COLO829 (cell line): Measurements from ENCODE around the gene NR2F1-AS1.
A peak's percentile ranks its signal among the peaks of the same experiment; 100 is the strongest.

ENCODE experiments used
- DNase-seq: peaks from one replicate; pipeline ENCODE4 v3.0.0; 2012; ENCODE audit warnings: low spot score

NR2F1-AS1 gene

DNA sequence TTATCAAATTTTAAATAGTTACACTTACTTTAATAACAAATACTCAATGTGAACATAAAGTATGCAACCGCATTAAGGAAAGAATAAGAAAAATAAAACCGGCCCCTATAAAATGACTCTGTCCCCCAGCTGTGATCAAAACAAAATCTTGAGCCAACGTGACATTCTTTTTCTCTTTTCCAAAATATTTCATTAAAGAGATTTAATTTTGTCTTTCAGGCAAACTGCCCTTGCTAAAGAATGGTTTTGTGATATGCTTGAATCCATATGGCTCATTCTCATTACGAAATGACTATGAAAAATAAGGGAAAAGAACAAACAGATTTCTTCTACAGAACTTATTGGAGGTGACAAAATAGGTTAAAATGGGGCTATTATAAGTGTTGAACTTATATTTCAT, 197.0 kb downstream of the NR2F1-AS1 start:
- no peak for DNase-seq

DNA sequence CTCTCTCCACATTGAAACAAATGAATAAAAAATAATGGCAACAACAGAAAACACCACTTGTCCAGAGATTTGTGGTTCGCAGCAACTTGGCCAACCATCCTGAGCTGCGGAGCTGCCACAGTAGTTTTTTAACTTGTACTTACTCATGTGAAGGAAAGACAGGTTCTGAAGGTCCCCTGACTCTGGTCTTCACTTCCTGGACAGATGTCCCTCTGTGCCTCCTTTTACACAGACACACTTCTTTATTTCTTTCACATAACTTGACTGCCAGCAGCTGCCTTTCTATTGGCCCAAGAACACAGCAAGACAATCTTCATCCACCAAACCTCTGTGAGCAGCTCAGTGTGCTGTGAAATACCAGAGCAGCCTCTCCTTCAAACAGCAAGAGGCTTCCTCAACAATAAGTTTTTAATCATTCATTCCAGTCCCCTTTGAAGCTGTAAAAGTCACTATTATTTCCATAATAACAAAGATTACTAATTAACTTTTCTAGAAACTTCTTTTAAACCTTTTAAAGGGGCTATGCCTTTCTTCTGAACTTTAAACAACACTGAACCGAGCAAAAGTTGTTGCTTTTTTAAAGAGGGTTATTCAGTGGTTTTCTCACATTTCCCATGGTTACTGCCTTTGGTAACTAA, 198.7 kb downstream of the NR2F1-AS1 start:
- no peak for DNase-seq

DNA sequence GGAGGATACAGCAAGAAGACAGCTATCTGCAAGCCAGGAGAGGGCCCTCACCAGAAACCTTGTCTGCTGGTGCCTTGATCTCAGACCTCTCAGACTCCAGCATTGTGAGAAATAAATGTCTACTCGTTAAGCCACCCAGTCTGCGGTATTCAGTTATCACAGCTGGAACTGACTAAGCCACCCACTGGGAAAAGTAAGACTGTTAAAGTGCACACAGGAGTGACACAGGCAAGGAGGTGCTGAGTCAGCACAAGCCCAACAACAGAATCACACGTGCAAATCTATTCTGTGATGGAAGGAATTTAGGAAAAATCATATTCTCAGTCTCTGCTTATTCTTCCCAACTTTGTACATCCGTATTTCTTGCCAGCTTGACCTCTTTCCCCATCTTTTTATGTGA, 200.0 kb downstream of the NR2F1-AS1 start:
- no peak for DNase-seq

GRCh38 chr5:93378073-93378472, 202.9 kb downstream of the NR2F1-AS1 start:
- no peak for DNase-seq

DNA sequence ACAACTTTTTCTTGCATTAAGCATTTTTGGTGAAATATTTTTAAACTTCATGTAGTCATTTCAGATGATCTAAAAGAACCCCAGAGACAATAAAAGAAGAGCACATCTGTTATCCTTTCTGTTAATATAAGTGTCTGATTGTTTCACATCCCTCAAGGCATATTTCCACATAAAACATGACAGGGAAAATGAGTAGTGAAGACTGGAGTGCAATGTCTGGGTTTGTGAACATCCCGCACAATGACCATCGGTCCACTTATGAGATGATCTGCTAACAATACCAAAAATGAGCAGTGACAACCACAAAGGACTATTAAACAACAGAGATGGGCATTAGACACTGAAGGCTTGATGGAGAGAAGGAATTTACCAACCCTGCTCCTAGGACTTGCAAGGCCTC, 209.1 kb downstream of the NR2F1-AS1 start:
- peak; percentile 6 for DNase-seq

- no peak for DNase-seq
These were observed 216.6 kb downstream of the NR2F1-AS1 start for GRCh38 chr5:93364378-93364777.

DNA sequence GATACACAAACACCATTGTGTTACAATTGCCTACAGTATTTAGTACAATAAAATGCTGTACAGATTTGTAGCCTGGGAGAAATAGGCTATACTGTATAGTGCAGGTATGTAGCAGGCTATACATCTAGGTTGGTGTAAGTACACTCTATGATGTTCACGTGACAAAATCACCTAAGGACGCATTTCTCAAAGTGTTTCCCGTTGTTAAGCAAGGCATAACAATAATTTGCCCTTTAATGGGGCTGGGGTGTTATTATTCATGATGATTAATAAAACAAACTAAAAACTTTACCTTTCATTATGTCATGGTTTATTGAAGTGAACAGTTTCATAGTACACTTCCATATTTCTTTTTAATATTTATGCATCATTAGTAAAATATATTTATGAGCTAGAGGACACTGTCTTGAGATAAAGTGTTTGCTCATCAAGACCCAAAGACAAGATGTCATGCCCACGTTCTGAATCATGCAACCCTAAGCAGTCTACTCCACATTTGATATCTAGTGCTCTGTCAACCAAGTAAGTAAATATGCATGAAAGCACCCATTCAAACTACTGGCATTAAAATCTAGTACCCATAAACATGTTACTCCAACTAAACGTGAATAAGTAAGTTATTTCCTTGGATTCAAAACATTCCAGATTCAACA, 220.5 kb downstream of the NR2F1-AS1 start:
- no peak for DNase-seq

DNA sequence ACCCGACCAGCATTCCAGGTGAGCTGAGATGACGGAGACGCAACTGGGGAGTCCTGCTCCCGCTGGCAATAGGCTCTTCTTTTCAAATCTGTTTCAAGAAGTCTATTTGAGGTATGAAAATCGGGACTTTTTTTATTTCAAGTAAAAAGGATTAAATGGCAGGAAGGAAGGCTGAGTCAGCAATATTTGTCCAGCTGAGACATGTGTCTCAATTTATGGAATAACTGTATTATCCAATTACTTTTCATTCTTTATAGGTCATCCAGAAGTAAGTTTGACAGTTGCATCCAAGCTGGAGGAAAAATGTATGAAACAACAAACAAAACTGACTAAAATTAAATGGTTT, 221.1 kb downstream of the NR2F1-AS1 start:
- DNase-seq, result no peak
